Left renal cortex interstitium (tissue), 4 donors: ENCODE data around the gene DDR2. TPM values are rescaled to one million over a fixed set of nuclear protein-coding genes. Genes with fewer than 3 reads are reported as not detected.

Source experiments
- DNase-seq, 4 donors: peaks; one replicate each; pipeline ENCODE4 v3.0.0-alpha.2; 2013; ENCODE audit warnings: low read depth in 4 of 4, low spot score in 2 of 4, missing footprints in 1 of 4
- polyA plus RNA-seq, 4 donors: library from polyadenylated mRNA; unstranded; fragments of 120-200 nt; gene quantifications; one replicate each; pipeline ENCODE4 v1.2.1, GENCODE V29; 2013; ENCODE audit not compliant: insufficient read length in 4 of 4

Gene DDR2
- polyA plus RNA-seq, 4 donors: 17.4 to 25.2 (median 22.3) TPM

GRCh38 chr1:162629077-162629627, 3.1 kb upstream of the DDR2 start:
- no peak for DNase-seq

DNA sequence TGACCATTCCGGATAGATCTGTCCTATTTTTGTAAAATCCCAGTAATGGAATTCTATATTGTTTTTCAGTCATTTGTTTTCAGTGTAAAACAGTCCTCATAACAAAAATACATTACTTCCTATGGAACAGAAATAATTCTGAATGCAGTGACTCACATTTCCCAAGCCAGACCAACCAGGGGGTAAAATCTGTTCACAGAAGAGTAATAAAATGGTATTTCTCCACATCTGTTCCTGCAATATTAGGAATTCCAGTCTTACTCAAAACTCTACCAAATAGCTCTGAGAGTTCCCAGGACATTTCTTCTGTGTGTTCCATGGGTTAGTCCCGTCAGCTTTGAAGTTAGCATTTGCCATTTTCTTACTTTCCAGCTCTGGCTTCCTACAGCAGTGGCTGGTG, 2.6 kb upstream of the DDR2 start:
- no peak for DNase-seq

- peak in 3 of 4 donors; percentile 23 to 39 (median 38) for DNase-seq
These were observed 595 bp upstream of the DDR2 start for GRCh38 chr1:162631546-162632191.

DNA sequence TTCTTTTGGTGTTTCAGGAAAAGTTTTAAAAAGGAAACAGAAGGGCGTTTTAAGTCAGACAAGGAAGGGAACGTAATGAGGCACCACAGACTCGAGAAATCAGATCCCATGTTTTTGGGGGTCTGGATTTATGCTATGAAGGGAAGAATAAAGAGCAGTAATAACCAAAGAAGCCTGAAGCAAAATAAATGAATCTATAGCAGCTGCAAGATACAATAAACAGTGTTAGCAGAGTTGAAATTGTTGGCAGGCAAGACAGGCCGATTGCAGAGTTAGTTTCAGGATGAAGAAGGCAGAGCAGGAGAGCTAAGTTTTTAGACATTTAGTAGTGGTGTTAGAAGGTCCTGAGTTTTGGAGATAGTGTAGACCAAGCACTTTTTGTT, 425 bp downstream of the DDR2 start:
- DNase-seq: no peak

GRCh38 chr1:162633081-162633762, 958 bp downstream of the DDR2 start:
- DNase-seq: no peak

DNA sequence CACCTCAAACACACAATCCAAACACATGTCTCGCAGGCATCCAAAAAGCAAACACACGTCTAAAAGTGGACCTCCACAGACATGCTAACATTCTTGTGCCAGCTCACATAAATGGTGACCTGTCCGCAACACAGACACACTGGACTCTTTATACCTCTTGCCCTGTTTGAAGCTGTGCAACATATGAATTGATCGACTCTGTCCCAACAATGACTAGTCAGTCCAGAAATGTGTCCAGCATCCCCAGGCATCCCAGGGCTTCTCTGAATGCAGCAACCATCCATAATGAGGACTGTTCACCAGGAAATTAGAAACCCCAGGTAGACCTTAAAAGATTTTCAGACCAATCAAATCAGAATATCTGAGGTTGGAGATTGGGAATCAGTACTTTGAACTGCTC, 3.2 kb downstream of the DDR2 start:
- DNase-seq: no peak

DNA sequence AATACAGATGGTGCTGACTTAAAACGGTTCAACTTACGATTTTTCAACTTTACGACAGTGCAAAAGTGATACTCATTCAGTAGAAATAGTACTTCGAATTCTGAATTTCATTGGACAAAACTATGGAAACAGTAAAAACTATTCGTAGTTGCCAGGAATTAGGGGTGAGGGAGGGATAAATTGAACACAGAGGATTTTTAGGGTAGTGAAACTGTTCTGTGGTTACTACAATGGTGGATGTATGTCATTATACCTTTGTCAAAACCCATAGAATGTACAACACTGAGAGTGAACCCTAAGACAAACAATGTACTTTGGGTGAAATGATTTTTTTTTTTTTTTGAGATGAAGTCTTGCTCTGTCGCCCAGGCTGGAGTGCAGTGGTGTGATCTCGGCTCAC, 7.5 kb downstream of the DDR2 start:
- DNase-seq: no peak

DNA sequence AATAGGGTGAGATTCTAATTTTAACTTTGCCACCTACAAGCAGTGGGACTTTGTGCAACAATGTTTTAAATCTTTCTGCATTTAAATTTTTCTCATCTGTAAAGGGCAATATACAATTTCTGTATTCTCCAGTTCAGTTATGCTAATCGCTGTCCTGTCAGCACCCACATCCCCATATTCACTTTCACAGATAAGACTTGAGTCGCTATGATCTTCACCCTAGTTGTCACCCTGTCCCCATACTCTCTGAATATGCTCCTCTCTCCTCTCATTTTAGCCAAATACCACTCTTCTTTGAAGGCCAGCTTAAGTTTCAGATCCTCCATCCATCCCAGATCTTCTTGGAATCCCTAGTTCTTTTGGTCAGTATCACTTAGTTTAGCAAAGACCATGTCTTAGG, 8.8 kb downstream of the DDR2 start:
- no peak for DNase-seq

DNA sequence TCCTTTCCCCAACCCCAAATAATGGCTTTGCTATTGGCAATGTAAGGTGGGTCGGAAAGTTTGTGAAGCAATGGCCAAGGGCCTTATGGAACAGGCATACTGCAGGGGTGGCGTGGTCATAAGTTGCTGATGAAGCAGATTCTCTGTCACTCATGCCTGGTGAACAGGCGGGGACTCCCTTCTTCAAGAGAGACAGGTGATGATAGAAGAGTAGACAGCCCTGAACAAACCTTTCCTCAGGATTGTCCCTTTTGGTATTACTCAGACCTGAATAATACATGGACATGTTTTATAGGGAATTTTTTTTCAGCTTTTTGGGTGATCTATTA, 12.7 kb downstream of the DDR2 start:
- no peak for DNase-seq

- no peak for DNase-seq
These were observed 13.4 kb downstream of the DDR2 start for GRCh38 chr1:162645666-162646065.

GRCh38 chr1:162649583-162649982, 17.3 kb downstream of the DDR2 start:
- DNase-seq: no peak

- no peak for DNase-seq
These were observed 22.8 kb downstream of the DDR2 start for GRCh38 chr1:162654915-162655620.

- DNase-seq: no peak
These were observed 24.0 kb downstream of the DDR2 start for GRCh38 chr1:162656266-162656665.

DNA sequence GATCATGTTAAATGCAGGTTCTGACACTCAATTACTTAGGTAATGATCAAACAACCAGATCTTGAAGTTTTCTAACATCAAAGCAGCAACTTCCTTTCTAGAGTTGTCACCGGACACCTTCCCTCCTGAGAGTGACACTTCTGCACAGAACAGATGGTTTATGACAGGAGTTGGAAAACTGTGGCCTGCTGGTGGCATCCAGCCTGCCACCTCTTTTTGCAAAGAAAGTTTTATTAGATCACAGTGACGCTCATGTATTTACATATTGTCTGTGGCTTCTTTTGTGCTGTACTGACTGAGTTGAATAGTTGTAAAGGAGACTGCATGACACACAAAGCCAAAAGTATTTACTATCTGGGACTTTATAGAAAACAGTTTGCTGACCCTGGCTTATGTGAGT, 28.3 kb downstream of the DDR2 start:
- DNase-seq: no peak

DNA sequence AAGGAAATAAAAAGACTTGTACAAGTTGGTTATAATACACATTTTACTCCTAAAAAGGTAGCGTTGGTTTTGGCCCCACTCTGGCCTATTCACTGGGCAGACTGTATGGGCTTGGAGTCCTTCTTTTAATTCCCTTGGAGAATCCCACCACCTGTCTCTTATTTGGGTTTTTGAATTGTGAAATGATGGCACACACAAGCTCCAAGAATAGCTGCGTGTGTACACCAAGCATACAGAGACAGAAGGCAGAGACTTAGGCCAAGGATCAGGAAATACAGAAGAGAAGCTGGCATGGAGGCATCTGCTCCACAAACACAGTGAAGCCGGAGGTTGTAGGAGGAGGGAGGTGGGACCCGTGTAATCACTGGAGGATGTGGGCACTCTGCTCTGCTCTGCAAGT, 29.1 kb downstream of the DDR2 start:
- no peak for DNase-seq

- no peak for DNase-seq
These were observed 29.7 kb downstream of the DDR2 start for GRCh38 chr1:162662013-162662412.

DNA sequence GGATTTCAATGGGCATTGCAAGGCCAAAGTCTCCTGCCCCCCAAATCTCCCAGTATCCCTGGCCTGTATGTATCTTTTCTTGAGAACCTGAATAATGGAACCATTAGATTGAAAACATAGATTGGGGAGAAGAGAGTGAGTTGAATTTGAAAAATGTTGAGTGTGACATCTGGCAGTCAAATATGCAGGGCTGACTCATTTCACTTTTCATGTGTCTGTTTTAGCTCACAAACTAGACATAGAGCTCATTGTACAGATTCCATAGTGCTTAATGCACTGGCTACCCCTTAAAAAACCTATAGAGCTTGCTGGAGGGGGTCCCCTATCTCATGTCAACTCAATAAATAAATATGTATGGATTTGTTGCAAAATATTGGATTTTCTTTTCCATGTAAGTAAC, 30.8 kb downstream of the DDR2 start:
- no peak for DNase-seq

DNA sequence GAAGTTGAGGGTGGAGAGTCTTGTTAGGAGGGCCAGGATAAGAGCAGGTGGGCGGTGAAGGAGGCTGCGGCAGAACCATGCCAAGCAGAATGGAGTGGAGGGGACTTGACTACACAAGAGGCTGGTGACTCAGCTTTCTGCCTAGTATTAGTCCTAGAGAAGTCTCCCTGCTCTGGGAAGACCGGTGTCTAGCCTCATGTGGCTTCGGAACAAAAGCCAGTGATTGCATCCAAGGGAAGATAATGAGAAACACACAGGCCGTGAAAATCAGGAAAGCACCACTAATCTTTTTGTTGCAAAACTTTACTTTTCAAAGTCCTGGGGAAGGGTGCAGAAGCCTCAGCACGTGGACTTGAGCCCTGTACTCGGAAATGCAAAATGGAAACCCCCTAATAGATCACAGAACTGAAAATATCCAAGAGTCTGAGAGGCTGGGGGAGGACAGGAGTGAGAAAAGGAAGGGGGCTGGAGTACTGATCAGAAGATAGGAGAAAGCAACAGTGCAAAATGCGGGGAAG, 31.4 kb downstream of the DDR2 start:
- no peak for DNase-seq

DNA sequence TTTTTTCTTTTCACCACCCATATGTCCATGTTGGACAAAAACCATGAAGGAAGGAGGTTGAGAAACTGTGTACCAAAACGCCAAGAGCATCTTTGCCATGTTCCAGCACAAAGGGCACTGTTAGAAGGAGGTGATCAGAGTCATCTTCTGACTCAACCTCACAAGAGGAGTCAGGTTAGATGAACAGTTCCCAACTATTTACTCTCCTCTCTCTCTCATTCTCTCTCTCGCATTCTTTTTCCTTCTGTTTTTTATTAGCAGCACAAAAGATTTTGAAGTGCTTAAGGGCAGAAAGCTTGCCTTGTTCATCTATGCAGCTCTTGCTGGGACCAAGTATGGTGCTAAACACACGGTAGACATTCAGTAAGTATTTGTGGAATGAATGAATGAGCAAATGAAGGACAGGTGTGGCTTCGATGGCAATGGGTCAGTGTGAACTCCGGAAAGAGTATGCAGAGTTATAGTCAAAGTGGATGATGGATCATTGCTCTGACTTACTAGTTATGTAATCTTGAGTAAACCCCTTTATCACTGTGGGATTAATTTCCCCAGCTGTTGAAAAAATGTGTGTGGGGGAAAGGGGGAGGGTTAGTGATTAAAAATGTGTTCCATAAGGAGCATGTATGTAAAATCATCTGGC, 33.9 kb downstream of the DDR2 start:
- no peak for DNase-seq

DNA sequence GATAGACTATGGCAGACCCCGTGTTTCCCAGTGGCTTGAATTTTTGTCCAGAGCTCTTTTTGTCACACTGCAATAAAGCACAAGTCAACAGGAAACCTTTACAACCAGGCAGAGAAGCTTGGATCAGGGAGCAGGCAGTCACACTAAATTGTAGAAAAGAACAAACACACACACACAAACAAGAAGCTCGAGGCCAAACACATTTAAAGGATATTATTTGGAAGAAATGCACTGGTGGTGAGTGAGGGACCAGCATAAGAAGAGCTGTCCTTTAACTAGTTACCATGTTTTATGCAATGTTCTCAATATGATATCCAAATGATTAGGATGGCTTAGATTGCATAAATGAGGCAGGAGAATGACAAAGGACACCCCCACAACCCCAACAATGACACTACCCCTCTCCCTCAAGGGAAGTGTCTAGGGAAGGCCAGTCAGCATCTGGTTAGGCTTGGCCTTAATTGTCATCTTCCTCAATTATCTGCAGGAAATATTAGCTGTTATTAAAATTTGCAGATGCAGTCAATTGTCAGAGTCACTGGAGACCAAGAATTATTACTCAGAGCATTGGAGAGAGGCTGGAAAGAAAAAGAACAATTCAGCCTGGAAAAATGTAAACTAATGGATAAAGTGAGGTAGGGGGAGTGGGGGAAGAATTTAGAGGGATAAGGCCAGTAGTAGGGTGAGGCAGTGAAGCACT, 35.3 kb downstream of the DDR2 start:
- no peak for DNase-seq
